GM13976 (cell line): Measurements from ENCODE around the gene GPSM1.
A peak's percentile ranks its signal among the peaks of the same experiment; 100 is the strongest.

Experiments
- DNase-seq: peaks from one replicate; pipeline ENCODE4 v3.0.0; 2012; ENCODE audit warnings: low spot score
- CTCF ChIP-seq: IDR thresholded peaks from 2 replicates; pipeline ENCODE4 v1.5.1; 2012; ENCODE audit warnings: borderline replicate concordance, mild to moderate bottlenecking; ENCODE audit not compliant: insufficient read depth; ENCODE audit errors: extremely low read depth, missing control alignments, control extremely low read depth
- in situ Hi-C: fragments of 300-500 bp; cut with MboI; formaldehyde crosslinking; loops from one replicate; pipeline ENCODE4 v1.12.0; 2022; ENCODE audit warnings: low sequenced_read_pairs, mixed read lengths, inconsistent platforms; ENCODE audit not compliant: unreplicated experiment

GPSM1 gene

GRCh38 chr9:136341042-136341655 lies 13.8 kb downstream of the GPSM1 start:
- TF ChIP-seq CTCF, result no peak
- in situ Hi-C loops, result no loop called here
- DNase-seq, result no peak

GRCh38 chr9:136341769-136342168 lies 14.4 kb downstream of the GPSM1 start:
- DNase-seq, result no peak
- no peak for TF ChIP-seq CTCF
- in situ Hi-C loops, result no loop called here

GRCh38 chr9:136342181-136343120 lies 15.1 kb downstream of the GPSM1 start:
- peak; percentile 85 for DNase-seq
- in situ Hi-C loops, result no loop called here
- TF ChIP-seq CTCF, result no peak

GRCh38 chr9:136343121-136343883 lies 16.0 kb downstream of the GPSM1 start:
- no peak for DNase-seq
- in situ Hi-C loops, result no loop called here
- TF ChIP-seq CTCF, result no peak

- no peak for DNase-seq
- in situ Hi-C loops, result no loop called here
- TF ChIP-seq CTCF, result no peak
Measured at GRCh38 chr9:136343884-136344269, 16.5 kb downstream of the GPSM1 start.

GRCh38 chr9:136344544-136345280 lies 17.4 kb downstream of the GPSM1 start:
- in situ Hi-C loops, result no loop called here
- no peak for DNase-seq
- no peak for TF ChIP-seq CTCF
